ENCODE results near the gene MTO1.

The MTO1 gene

DNA sequence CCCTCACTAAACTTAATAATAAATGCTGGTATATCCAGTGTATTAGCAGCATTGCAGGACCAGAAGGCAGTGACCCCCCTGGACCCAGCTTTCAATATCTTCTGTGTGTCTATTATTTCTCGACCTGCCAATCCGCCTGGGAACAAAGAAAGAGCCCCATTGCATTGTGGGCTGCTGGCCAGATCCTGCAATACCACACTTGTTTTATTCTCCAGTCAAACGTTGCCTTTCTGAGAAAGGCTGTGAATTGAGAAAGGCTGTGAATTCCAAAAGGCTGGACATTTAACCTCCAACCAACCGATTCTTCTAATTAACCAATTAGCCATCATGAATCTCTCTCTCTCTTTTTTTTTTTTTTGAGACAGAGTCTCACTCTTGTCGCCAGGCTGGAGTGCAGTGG is 1.5 kb upstream of the MTO1 start:
- H3K4me3 ChIP-seq (ENCODE audit: low read depth in 1 of 2, low read length in 2 of 2), result no peak overlapping the region
- no peaks in the 10 kb centered on the region for H3K9me3 ChIP-seq (ENCODE audit: low read length)
- no peaks in the 10 kb centered on the region for H3K27me3 ChIP-seq (ENCODE audit: control insufficient read depth in 1 of 2, insufficient read depth in 2 of 2, low read length in 2 of 2)
- no peaks in the 10 kb centered on the region for H3K36me3 ChIP-seq (ENCODE audit: insufficient read depth, low read length)
- H3K4me1 ChIP-seq (ENCODE audit: insufficient read depth, low read length), result peaks cover 11% of the 10 kb centered on the region
- H3K9ac ChIP-seq (ENCODE audit: low read length), result no peak overlapping the region
- no peak overlapping the region for H3K27ac ChIP-seq (ENCODE audit: low read depth, low read length)

DNA sequence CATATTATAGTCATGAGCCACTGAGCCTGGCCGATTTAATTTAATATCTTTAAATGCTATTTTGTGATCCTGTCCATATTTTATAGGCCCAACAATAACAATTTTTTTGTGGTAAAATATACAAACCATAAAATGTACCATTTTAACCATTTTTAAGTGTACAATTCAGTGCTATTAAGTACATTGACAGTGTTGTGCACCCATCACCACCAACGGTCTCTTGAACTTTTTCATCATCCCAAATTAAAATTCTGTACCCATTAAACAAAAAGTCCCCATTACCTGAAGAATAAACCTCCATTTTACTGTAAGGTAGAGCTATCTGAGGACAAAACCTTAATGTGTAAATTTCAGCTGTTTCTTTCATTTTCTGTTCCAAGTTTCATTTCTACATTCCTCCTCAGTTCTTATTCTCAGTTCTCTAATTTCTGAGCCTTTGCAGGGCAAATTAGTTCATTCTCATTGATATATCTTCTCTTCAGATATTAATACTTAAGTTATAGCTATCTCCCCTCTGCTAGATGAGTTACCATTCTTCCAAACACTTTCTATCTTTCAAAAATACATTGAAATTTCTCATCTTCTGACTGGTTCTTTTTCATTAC is 10.3 kb downstream of the MTO1 start:
- Histone ChIP-seq H3K4me3 (ENCODE audit: low read depth in 1 of 2, low read length in 2 of 2) (no peak overlapping the region), H3K9ac (ENCODE audit: low read length) (no peak overlapping the region), H3K9me3 (ENCODE audit: low read length) (no peaks in the 10 kb centered on the region), H3K36me3 (ENCODE audit: insufficient read depth, low read length) (peaks cover 44% of the 10 kb centered on the region), H3K27ac (ENCODE audit: low read depth, low read length) (no peak overlapping the region), H3K27me3 (ENCODE audit: control insufficient read depth in 1 of 2, insufficient read depth in 2 of 2, low read length in 2 of 2) (no peaks in the 10 kb centered on the region), H3K4me1 (ENCODE audit: insufficient read depth, low read length) (no peaks in the 10 kb centered on the region)

DNA sequence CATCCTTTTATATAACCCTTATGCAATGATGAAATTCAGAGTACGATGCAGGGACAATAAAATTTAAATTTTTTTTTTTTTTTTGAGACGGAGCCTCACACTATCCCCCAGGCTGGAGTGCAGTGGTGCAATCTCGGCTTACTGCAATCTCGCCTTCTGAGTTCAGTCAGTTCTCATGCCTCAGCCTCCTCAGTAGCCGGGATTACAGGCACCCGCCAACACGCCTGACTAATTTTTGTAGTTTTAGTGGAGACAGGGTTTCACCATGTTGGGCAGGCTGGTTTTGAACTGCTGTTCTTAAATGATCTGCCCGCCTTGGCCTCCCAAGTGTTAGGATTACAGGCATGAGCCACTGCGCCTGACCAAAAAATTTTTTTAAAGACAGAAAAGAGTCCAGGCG is 15.2 kb downstream of the MTO1 start:
- no peaks in the 10 kb centered on the region for H3K4me1 ChIP-seq (ENCODE audit: insufficient read depth, low read length)
- H3K9ac ChIP-seq (ENCODE audit: low read length), result no peak overlapping the region
- H3K27me3 ChIP-seq (ENCODE audit: control insufficient read depth in 1 of 2, insufficient read depth in 2 of 2, low read length in 2 of 2), result no peaks in the 10 kb centered on the region
- no peak overlapping the region for H3K4me3 ChIP-seq (ENCODE audit: low read depth in 1 of 2, low read length in 2 of 2)
- peaks cover 54% of the 10 kb centered on the region for H3K36me3 ChIP-seq (ENCODE audit: insufficient read depth, low read length)
- H3K27ac ChIP-seq (ENCODE audit: low read depth, low read length), result no peak overlapping the region
- H3K9me3 ChIP-seq (ENCODE audit: low read length), result no peaks in the 10 kb centered on the region

DNA sequence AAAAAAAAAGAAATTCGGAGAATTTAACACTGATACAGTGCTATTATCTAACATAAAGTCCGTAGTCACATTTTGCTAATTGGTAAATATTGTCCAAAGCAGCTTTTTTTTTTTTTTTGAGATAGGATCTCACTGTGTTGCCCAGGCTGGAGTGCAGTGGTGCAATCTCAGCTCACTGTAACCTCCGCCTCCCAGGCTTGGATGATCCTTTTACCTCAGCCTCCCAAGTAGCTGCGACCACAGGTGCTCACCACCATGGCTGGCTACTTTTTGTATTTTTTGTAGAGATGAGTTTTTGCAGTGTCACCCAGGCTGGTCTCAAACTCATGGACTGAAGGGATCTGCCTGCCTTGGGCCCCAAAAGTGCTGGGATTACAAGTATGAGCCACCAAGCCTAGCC is 15.9 kb downstream of the MTO1 start:
- peaks cover 60% of the 10 kb centered on the region for H3K36me3 ChIP-seq (ENCODE audit: insufficient read depth, low read length)
- no peaks in the 10 kb centered on the region for H3K27me3 ChIP-seq (ENCODE audit: control insufficient read depth in 1 of 2, insufficient read depth in 2 of 2, low read length in 2 of 2)
- H3K4me3 ChIP-seq (ENCODE audit: low read depth in 1 of 2, low read length in 2 of 2), result no peak overlapping the region

GRCh38 chr6:73481969-73482368 is 20.4 kb downstream of the MTO1 start:
- no peak overlapping the region for H3K9ac ChIP-seq (ENCODE audit: low read length)
- H3K36me3 ChIP-seq (ENCODE audit: insufficient read depth, low read length), result peaks cover 63% of the 10 kb centered on the region
- no peaks in the 10 kb centered on the region for H3K27me3 ChIP-seq (ENCODE audit: control insufficient read depth in 1 of 2, insufficient read depth in 2 of 2, low read length in 2 of 2)
- no peaks in the 10 kb centered on the region for H3K9me3 ChIP-seq (ENCODE audit: low read length)
- H3K4me1 ChIP-seq (ENCODE audit: insufficient read depth, low read length), result no peaks in the 10 kb centered on the region
- H3K4me3 ChIP-seq (ENCODE audit: low read depth in 1 of 2, low read length in 2 of 2), result no peak overlapping the region
- H3K27ac ChIP-seq (ENCODE audit: low read depth, low read length), result no peak overlapping the region

More for the DNA sequence above, 15.9 kb downstream of the MTO1 start:
- Histone ChIP-seq H3K9ac (ENCODE audit: low read length) (no peak overlapping the region), H3K9me3 (ENCODE audit: low read length) (no peaks in the 10 kb centered on the region), H3K4me1 (ENCODE audit: insufficient read depth, low read length) (no peaks in the 10 kb centered on the region), H3K27ac (ENCODE audit: low read depth, low read length) (no peak overlapping the region)

DNA sequence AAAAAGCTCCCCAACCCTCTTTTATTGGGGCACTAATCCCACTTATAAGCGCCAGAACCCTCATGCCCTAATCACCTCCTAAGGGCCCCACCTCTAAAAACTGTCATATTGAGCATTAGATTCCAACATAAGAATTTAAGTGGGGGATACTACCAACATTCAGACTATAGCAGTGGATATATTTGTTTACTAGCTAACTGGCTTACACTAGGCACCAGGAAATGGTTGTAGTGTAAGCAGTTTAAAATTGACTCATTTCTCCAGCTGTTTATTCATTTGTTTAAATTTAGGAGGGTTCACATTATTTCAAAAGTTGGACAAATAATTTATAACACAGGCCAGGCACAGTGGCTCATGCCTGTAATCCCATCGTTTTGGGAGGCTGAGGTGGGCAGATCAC is 22.9 kb downstream of the MTO1 start:
- Histone ChIP-seq H3K36me3 (ENCODE audit: insufficient read depth, low read length) (peaks cover 68% of the 10 kb centered on the region), H3K4me3 (ENCODE audit: low read depth in 1 of 2, low read length in 2 of 2) (no peak overlapping the region), H3K27ac (ENCODE audit: low read depth, low read length) (no peak overlapping the region), H3K9me3 (ENCODE audit: low read length) (no peaks in the 10 kb centered on the region), H3K27me3 (ENCODE audit: control insufficient read depth in 1 of 2, insufficient read depth in 2 of 2, low read length in 2 of 2) (no peaks in the 10 kb centered on the region), H3K9ac (ENCODE audit: low read length) (no peak overlapping the region), H3K4me1 (ENCODE audit: insufficient read depth, low read length) (no peaks in the 10 kb centered on the region)

- Histone ChIP-seq H3K9ac (ENCODE audit: low read length) (no peak overlapping the region), H3K4me1 (ENCODE audit: insufficient read depth, low read length) (no peaks in the 10 kb centered on the region), H3K4me3 (ENCODE audit: low read depth in 1 of 2, low read length in 2 of 2) (no peak overlapping the region), H3K27ac (ENCODE audit: low read depth, low read length) (no peak overlapping the region), H3K27me3 (ENCODE audit: control insufficient read depth in 1 of 2, insufficient read depth in 2 of 2, low read length in 2 of 2) (no peaks in the 10 kb centered on the region), H3K36me3 (ENCODE audit: insufficient read depth, low read length) (peaks cover 47% of the 10 kb centered on the region), H3K9me3 (ENCODE audit: low read length) (no peaks in the 10 kb centered on the region)
These were observed 25.9 kb downstream of the MTO1 start for GRCh38 chr6:73487473-73487872.

- Histone ChIP-seq H3K9ac (ENCODE audit: low read length) (no peak overlapping the region), H3K36me3 (ENCODE audit: insufficient read depth, low read length) (peaks cover 21% of the 10 kb centered on the region), H3K27me3 (ENCODE audit: control insufficient read depth in 1 of 2, insufficient read depth in 2 of 2, low read length in 2 of 2) (no peaks in the 10 kb centered on the region), H3K27ac (ENCODE audit: low read depth, low read length) (no peak overlapping the region), H3K4me3 (ENCODE audit: low read depth in 1 of 2, low read length in 2 of 2) (no peak overlapping the region), H3K9me3 (ENCODE audit: low read length) (no peaks in the 10 kb centered on the region), H3K4me1 (ENCODE audit: insufficient read depth, low read length) (no peaks in the 10 kb centered on the region)
These were observed 29.8 kb downstream of the MTO1 start for GRCh38 chr6:73491377-73491776.

DNA sequence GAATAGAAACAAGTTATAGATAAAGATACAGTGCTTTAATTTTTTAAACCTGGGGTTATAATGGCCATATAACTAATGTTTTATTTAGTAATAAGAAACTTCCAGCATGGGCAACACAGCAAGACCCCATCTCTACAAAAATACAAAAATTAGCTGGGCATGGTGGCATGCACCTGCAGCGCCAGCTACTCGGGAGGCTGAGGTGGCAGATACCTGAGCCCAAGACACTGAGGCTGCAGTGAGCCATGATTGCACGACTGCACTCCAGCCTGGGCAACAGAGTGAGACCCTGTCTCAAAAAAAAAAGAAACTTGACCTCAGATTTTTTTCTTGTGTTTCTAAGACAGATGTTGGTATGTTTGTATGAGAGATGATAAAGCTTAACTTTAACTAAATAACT is 36.4 kb downstream of the MTO1 start:
- H3K36me3 ChIP-seq (ENCODE audit: insufficient read depth, low read length), result peaks cover 36% of the 10 kb centered on the region
- H3K9ac ChIP-seq (ENCODE audit: low read length), result no peak overlapping the region
- no peak overlapping the region for H3K27ac ChIP-seq (ENCODE audit: low read depth, low read length)
- no peaks in the 10 kb centered on the region for H3K4me1 ChIP-seq (ENCODE audit: insufficient read depth, low read length)
- no peaks in the 10 kb centered on the region for H3K9me3 ChIP-seq (ENCODE audit: low read length)
- H3K27me3 ChIP-seq (ENCODE audit: control insufficient read depth in 1 of 2, insufficient read depth in 2 of 2, low read length in 2 of 2), result no peaks in the 10 kb centered on the region
- H3K4me3 ChIP-seq (ENCODE audit: low read depth in 1 of 2, low read length in 2 of 2), result no peak overlapping the region

DNA sequence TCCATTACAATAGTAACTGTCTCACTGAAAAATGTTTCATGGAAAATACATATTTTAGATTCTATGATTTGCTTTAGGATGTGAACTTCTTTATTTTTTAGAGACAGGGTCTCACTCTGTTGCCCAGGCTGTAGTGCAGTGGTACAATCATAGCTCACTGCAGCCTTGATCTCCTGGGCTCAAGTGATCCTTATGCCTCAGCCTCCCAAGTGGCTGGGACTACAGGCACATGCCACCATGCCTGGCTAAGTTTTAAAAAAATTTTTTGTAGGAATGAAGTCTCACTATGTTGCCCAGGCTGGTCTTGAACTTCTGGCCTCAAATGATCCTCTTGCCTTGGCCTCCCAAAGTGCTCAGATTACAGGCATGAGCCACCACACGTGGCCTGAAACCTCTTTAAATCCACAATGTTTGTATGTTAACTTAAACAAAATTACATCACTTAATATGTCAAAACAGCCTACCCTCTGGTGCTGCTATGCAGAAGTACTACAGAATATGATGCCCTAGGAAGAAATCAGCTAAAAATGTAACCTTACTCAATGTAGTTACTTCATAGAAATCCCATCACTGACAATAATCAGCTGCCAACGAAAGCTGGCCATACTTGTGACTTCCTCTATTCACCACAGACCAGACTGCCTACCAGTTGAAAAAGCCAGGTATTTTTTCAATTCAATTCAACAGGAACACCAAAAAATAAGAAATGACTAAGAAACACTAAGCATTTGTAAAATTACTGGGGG is 41.7 kb downstream of the MTO1 start:
- Histone ChIP-seq H3K9me3 (ENCODE audit: low read length) (no peaks in the 10 kb centered on the region), H3K27ac (ENCODE audit: low read depth, low read length) (no peak overlapping the region), H3K27me3 (ENCODE audit: control insufficient read depth in 1 of 2, insufficient read depth in 2 of 2, low read length in 2 of 2) (no peaks in the 10 kb centered on the region), H3K4me1 (ENCODE audit: insufficient read depth, low read length) (no peaks in the 10 kb centered on the region), H3K9ac (ENCODE audit: low read length) (no peak overlapping the region), H3K4me3 (ENCODE audit: low read depth in 1 of 2, low read length in 2 of 2) (no peak overlapping the region), H3K36me3 (ENCODE audit: insufficient read depth, low read length) (peaks cover 26% of the 10 kb centered on the region)

GRCh38 chr6:73504160-73504559 is 42.6 kb downstream of the MTO1 start:
- H3K9me3 ChIP-seq (ENCODE audit: low read length), result no peaks in the 10 kb centered on the region
- no peaks in the 10 kb centered on the region for H3K27me3 ChIP-seq (ENCODE audit: control insufficient read depth in 1 of 2, insufficient read depth in 2 of 2, low read length in 2 of 2)
- no peak overlapping the region for H3K27ac ChIP-seq (ENCODE audit: low read depth, low read length)
- no peak overlapping the region for H3K4me3 ChIP-seq (ENCODE audit: low read depth in 1 of 2, low read length in 2 of 2)
- no peaks in the 10 kb centered on the region for H3K4me1 ChIP-seq (ENCODE audit: insufficient read depth, low read length)
- H3K9ac ChIP-seq (ENCODE audit: low read length), result no peak overlapping the region
- peaks cover 24% of the 10 kb centered on the region for H3K36me3 ChIP-seq (ENCODE audit: insufficient read depth, low read length)

DNA sequence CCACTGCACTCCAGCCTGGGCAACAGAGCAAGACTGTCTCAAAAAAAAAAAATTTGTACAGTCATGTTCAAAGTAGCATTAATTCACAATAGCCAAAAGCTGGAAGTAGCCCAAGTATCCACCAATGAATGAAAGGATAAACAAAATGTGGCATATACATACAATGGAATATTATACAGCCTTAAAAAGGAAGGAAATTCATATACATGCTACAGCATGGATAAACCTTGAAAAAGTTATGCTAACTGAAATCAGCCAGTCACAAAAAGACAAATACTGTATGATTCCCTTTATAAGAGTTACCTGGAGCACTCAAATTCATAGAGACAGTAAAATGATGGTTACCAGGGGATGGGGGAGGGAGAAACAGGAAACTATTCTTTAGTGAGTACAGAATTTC is 43.6 kb downstream of the MTO1 start:
- Histone ChIP-seq H3K9ac (ENCODE audit: low read length) (no peak overlapping the region), H3K36me3 (ENCODE audit: insufficient read depth, low read length) (peaks cover 18% of the 10 kb centered on the region), H3K9me3 (ENCODE audit: low read length) (no peaks in the 10 kb centered on the region), H3K27ac (ENCODE audit: low read depth, low read length) (no peak overlapping the region), H3K4me3 (ENCODE audit: low read depth in 1 of 2, low read length in 2 of 2) (no peak overlapping the region), H3K4me1 (ENCODE audit: insufficient read depth, low read length) (no peaks in the 10 kb centered on the region), H3K27me3 (ENCODE audit: control insufficient read depth in 1 of 2, insufficient read depth in 2 of 2, low read length in 2 of 2) (no peaks in the 10 kb centered on the region)
